CD14-positive monocyte (primary cell): ENCODE measurements around the gene SGO2. TPM values are rescaled to one million over a fixed set of nuclear protein-coding genes. Genes with fewer than 3 reads are reported as not detected.
"Not testable (repeated sequence)": the region's sequence is repeated elsewhere in the genome, so short reads cannot be mapped to it uniquely, and the experiment has no call there.

ENCODE experiments used
- DNase-seq, 3 donors: peaks; one replicate each; pipeline ENCODE4 v3.0.0-alpha.2; 2011 to 2022
- H2AFZ ChIP-seq: 2 replicates; pipeline ENCODE4 v1.6.0; 2012; ENCODE audit warnings: mild to moderate bottlenecking, low read depth, low read length, inconsistent platforms; ENCODE audit not compliant: insufficient read depth, poor library complexity, severe bottlenecking
- H3K27ac ChIP-seq, 2 donors: 1 replicate in 1 of 2; 2 replicates in 1 of 2; pipeline ENCODE4 v1.5.1; 2012 to 2013; ENCODE audit warnings: low read length in 2 of 2, control low read depth in 1 of 2, inconsistent platforms in 1 of 2, low read depth in 1 of 2, mild to moderate bottlenecking in 1 of 2
- H3K27me3 ChIP-seq, 2 donors: one replicate each; pipeline versions ENCODE4 v1.6.0 to v1.6.1; 2011 to 2013; ENCODE audit warnings: low read length in 2 of 2; ENCODE audit not compliant: control insufficient read depth in 2 of 2, insufficient read depth in 2 of 2
- H3K36me3 ChIP-seq, 2 donors: replicated peaks in 1 of 2; 1 replicate in 1 of 2; 2 replicates in 1 of 2; pipeline versions ENCODE4 v1.5.1 to v1.6.1; 2012 to 2013; ENCODE audit warnings: low read length in 2 of 2, control low read depth in 1 of 2, inconsistent platforms in 1 of 2, mild to moderate bottlenecking in 1 of 2; ENCODE audit not compliant: insufficient read depth in 2 of 2, control insufficient read depth in 1 of 2
- H3K4me1 ChIP-seq, 2 donors: 1 replicate in 1 of 2; 2 replicates in 1 of 2; pipeline versions ENCODE4 v1.5.1 to v1.6.1; 2012 to 2013; ENCODE audit warnings: low read length in 2 of 2, control low read depth in 1 of 2, inconsistent platforms in 1 of 2, mild to moderate bottlenecking in 1 of 2, moderate library complexity in 1 of 2; ENCODE audit not compliant: insufficient read depth in 2 of 2, control insufficient read depth in 1 of 2
- H3K4me2 ChIP-seq: replicated peaks from 2 replicates; pipeline ENCODE3; 2012; ENCODE audit warnings: low read length, moderate library complexity, mild to moderate bottlenecking; ENCODE audit not compliant: poor library complexity, severe bottlenecking; ENCODE audit errors: extremely low read depth
- H3K4me3 ChIP-seq, 3 experiments: fragments of 200-600 bp in 1 of 3; sonication (generic) in 1 of 3; replicated peaks in 1 of 3; 1 replicate in 2 of 3; 2 replicates in 1 of 3; pipeline ENCODE4 v1.5.1; 2011 to 2013; ENCODE audit warnings: low read length in 3 of 3, mild to moderate bottlenecking in 3 of 3, control low read depth in 2 of 3, low read depth in 2 of 3, inconsistent platforms in 1 of 3, moderate library complexity in 1 of 3
- H3K79me2 ChIP-seq: 2 replicates; pipeline ENCODE4 v1.6.0; 2012; ENCODE audit warnings: mild to moderate bottlenecking, control low read depth, inconsistent platforms, low read length, moderate library complexity; ENCODE audit not compliant: insufficient read depth
- H3K9ac ChIP-seq: 2 replicates; pipeline ENCODE4 v1.6.0; 2017; ENCODE audit warnings: low read length, mild to moderate bottlenecking; ENCODE audit not compliant: insufficient read depth, poor library complexity, severe bottlenecking
- H3K9me3 ChIP-seq, 2 donors: replicated peaks in 1 of 2; 1 replicate in 1 of 2; 2 replicates in 1 of 2; pipeline versions ENCODE4 v1.5.1 to v1.6.1; 2012 to 2013; ENCODE audit warnings: low read length in 2 of 2, control low read depth in 1 of 2; ENCODE audit not compliant: control insufficient read depth in 1 of 2, insufficient read depth in 1 of 2
- H4K20me1 ChIP-seq: 2 replicates; pipeline ENCODE4 v1.6.0; 2012; ENCODE audit warnings: mild to moderate bottlenecking, low read length, control low read depth, moderate library complexity; ENCODE audit not compliant: insufficient read depth
- H3K27ac Mint-ChIP-seq, 7 donors: one replicate each; pipeline ENCODE4 v1.8.0; 2020; ENCODE audit warnings: mild to moderate bottlenecking in 7 of 7, mixed read lengths in 7 of 7, moderate library complexity in 6 of 7, inconsistent platforms in 2 of 7
- H3K27me3 Mint-ChIP-seq, 3 donors: one replicate each; pipeline ENCODE4 v1.8.0; 2021 to 2022; ENCODE audit warnings: low read depth in 3 of 3, mild to moderate bottlenecking in 3 of 3, mixed read lengths in 3 of 3, moderate library complexity in 3 of 3, inconsistent platforms in 1 of 3
- H3K36me3 Mint-ChIP-seq, 2 donors: one replicate each; pipeline ENCODE4 v1.8.0; 2020; ENCODE audit warnings: mixed read lengths in 2 of 2, inconsistent platforms in 1 of 2, mild to moderate bottlenecking in 1 of 2
- H3K4me1 Mint-ChIP-seq: one replicate; pipeline ENCODE4 v1.8.0; 2020; ENCODE audit warnings: mild to moderate bottlenecking, mixed read lengths
- H3K4me3 Mint-ChIP-seq, 2 donors: one replicate each; pipeline ENCODE4 v1.8.0; 2020; ENCODE audit warnings: mild to moderate bottlenecking in 2 of 2, mixed read lengths in 2 of 2, moderate library complexity in 1 of 2
- H3K9me3 Mint-ChIP-seq, 7 donors: one replicate each; pipeline ENCODE4 v1.8.0; 2020 to 2022; ENCODE audit warnings: mixed read lengths in 7 of 7, mild to moderate bottlenecking in 6 of 7, moderate library complexity in 6 of 7, inconsistent platforms in 2 of 7
- CTCF ChIP-seq: fragments of 200-600 bp; IDR thresholded peaks from one replicate; pipeline ENCODE4 v1.8.0; 2022; ENCODE audit warnings: antibody characterized with exemption, mild to moderate bottlenecking
- WGBS: methylation state at CpG from one replicate; pipeline ENCODE4 v1.1.5; 2013; ENCODE audit warnings: missing lambda C conversion rate; ENCODE audit not compliant: insufficient coverage; 5-methylcytosine and 5-hydroxymethylcytosine counted together
- intact Hi-C, 2 donors: fragments of 100-400 bp; cut with micrococcal nuclease; formaldehyde crosslinking; loops; one replicate each; pipeline versions ENCODE4 v1.15.0 to v1.15.1; 2023
- polyA plus RNA-seq, 3 donors: library from polyadenylated mRNA; depleted of rRNA in 1 of 3; unstranded in 2 of 3; stranded (reverse) in 1 of 3; fragments of 300-500 nt in 2 of 3; fragments of >200 nt in 1 of 3; fragmentation: Illumina TruSeq in 2 of 3; gene quantifications; 1 replicate in 2 of 3; 2 replicates in 1 of 3; pipeline ENCODE4 v1.2.3, GENCODE V29; 2012 to 2021

Gene SGO2
- polyA plus RNA-seq, 3 donors = 0.49 to 1.5 (median 1.4) TPM

GRCh38 chr2:200625958-200626363 is 100.0 kb downstream of the SGO2 start:
- no peak for DNase-seq
- no peak for TF ChIP-seq CTCF
- Histone ChIP-seq H4K20me1 (no peaks in the 10 kb centered on the region), H3K36me3 (no peaks in the 10 kb centered on the region), H3K4me3 (no peak overlapping the region), H2AFZ (no peak overlapping the region), H3K79me2 (no peaks in the 10 kb centered on the region), H3K4me1 (peaks cover 11 to 13% of the 10 kb centered on the region in 2 donors), H3K27ac (no peak overlapping the region), H3K27me3 (no peaks in the 10 kb centered on the region), H3K4me2 (no peak overlapping the region), H3K9ac (no peak overlapping the region), H3K9me3 (no peaks in the 10 kb centered on the region)
- Mint-ChIP-seq H3K27me3 (no peaks in the 10 kb centered on the region), H3K9me3 (peaks cover 0 to 3% (median 0%) of the 10 kb centered on the region in 7 donors), H3K36me3 (no peaks in the 10 kb centered on the region), H3K4me1 (peaks cover 18% of the 10 kb centered on the region), H3K4me3 (no peak overlapping the region), H3K27ac (no peak overlapping the region)
- intact Hi-C loops = no loop called here
- no CpG with 5 or more reads among the region's 2 CpGs for WGBS

GRCh38 chr2:200627110-200627770 is 101.2 kb downstream of the SGO2 start:
- H3K4me1 ChIP-seq = peaks cover 11 to 12% of the 10 kb centered on the region in 2 donors
- no peaks in the 10 kb centered on the region for H3K27me3 Mint-ChIP-seq

GRCh38 chr2:200628461-200628860 is 102.5 kb downstream of the SGO2 start:
- H3K9me3 ChIP-seq, intact Hi-C loops, H3K4me3 Mint-ChIP-seq, H3K9ac ChIP-seq, H3K79me2 ChIP-seq, H3K27me3 Mint-ChIP-seq, H2AFZ ChIP-seq, H4K20me1 ChIP-seq, H3K27ac Mint-ChIP-seq, DNase-seq, H3K4me2 ChIP-seq, H3K9me3 Mint-ChIP-seq, H3K27me3 ChIP-seq, H3K27ac ChIP-seq, H3K36me3 ChIP-seq, H3K36me3 Mint-ChIP-seq, H3K4me3 ChIP-seq: not testable (repeated sequence)
- peaks cover 18% of the 10 kb centered on the region for H3K4me1 Mint-ChIP-seq
- 88% methylated on average over 3 of the region's 4 CpGs for WGBS
- peaks cover 11 to 12% of the 10 kb centered on the region in 2 donors for H3K4me1 ChIP-seq

More at GRCh38 chr2:200627110-200627770, 101.2 kb downstream of the SGO2 start:
- Histone ChIP-seq H3K9ac (no peak overlapping the region), H3K27ac (no peak overlapping the region), H3K79me2 (no peaks in the 10 kb centered on the region), H3K4me2 (no peak overlapping the region), H3K9me3 (no peaks in the 10 kb centered on the region), H4K20me1 (no peaks in the 10 kb centered on the region), H3K36me3 (no peaks in the 10 kb centered on the region), H2AFZ (no peak overlapping the region), H3K4me3 (no peak overlapping the region), H3K27me3 (no peaks in the 10 kb centered on the region)
- Mint-ChIP-seq H3K27ac (no peak overlapping the region), H3K4me1 (peaks cover 18% of the 10 kb centered on the region), H3K4me3 (no peak overlapping the region), H3K9me3 (peaks cover 0 to 3% (median 0%) of the 10 kb centered on the region in 7 donors), H3K36me3 (no peaks in the 10 kb centered on the region)
- no peak for TF ChIP-seq CTCF
- 100% methylated on average over 1 of the region's 4 CpGs for WGBS
- no peak for DNase-seq
- intact Hi-C loops = no loop called here
